ENCODE results near the gene MED20.
A peak's percentile ranks its signal among the peaks of the same experiment; 100 is the strongest.
"Not testable (repeated sequence)": the region's sequence is repeated elsewhere in the genome, so short reads cannot be mapped to it uniquely, and the experiment has no call there.

MED20 gene

GRCh38 chr6:41920921-41921711 lies at the start of gene MED20, which contains the start of gene BYSL:
MED20 (minus strand) TSS chr6:41921139; CDS start chr6:41921018, 121 bp downstream.
BYSL (plus strand) TSS chr6:41921499; CDS start chr6:41921563, 64 bp downstream.
- DNase-seq: peak; percentile 90 to 93

DNA sequence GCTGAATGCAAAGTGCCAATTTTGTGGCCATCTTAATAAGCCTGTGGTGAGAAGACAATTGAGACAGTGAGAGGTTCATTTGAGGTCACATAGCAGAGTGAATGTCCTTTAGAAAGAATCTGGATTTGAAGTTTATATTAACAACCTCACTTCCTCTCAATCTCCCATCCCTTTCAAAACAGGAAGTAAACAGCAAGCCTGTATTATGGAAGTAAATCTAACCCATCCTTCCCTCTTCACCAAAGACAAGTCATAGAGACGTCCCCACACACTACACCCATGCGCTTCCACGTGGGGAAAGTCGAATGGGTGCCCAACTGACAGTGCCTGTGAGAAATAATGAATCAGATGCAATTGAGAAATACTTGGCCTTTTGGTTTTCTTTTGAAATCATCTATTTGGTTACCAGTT lies 49.5 kb upstream of the MED20 start:
- DNase-seq: peak; percentile 50 to 56

DNA sequence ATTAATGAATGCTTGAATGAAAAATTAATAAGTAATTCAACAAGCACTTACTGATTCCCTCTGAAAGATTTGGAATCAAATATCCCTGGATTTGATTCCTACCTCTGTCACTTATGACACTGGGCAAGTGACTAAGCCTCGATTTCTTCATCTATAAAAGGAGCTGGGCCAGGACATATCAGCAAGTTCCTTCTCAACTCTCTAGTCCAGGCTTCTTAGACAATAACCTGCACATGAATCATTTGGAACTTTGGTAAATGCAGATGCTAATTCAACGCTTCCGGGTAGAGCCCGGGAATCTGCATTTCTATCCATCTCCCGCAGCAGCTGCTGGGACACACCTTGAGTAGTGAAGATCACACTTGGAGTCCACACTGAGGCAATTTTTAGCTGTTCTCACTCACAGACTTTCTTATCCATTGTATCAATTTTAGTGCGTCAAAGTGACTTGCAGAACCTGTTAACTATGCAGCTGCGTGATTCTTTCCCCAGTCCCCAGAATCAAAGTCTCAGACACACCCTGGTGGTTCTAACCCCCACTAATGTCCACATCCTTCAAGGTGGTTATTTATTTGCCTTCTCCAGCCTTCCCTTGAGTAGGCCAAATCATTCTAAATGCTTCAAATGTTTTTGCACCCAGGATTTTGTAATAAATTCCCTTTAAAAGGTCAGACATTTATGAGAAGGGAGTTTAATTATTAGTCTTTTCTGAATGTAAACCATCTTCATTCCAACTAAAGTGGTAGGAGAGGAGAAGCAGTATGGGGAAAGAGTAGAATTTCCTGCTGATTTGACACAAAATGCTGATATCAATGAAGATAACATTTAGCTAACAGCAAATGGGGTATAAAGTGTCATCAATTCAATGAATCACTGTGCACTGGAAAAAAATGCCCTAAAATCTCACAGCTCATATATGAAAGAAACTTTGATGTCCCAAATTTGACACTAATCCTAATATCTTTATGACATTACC lies 46.7 kb upstream of the MED20 start:
- no peak for DNase-seq

GRCh38 chr6:41966961-41967311 lies 46.0 kb upstream of the MED20 start:
- DNase-seq: no peak

DNA sequence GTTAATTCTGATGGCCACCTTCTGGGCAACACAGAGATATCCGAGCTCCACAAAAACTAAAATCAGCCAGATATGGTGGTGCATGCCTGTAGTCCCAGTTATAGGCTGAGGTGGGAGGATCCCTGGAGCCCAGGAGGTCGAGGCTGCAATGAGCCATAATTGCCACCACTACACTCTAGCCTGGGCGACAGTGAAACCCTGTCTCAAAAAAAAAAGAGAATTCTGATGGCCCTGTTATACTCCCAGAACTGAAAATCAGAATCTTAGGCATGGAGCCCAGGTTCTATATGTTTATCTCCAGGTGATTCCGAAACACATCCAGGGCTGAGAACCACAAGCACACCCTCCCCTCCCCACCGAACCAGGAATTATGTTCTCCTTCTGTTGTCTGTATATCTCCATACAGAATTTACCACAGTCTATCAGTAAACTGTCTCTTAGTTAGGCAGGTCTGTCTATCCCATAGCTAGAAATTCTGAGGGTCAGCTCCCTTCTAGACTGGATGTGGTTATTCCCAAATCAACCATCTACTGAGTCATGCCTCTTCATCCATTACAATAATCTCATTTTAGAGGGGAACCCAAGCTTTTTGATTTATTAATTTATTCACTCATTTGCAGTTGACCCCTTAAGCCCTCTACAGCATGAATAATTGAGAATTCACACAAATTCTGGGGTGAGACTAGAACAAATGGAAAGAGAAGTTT lies 45.4 kb upstream of the MED20 start:
- no peak for DNase-seq

DNA sequence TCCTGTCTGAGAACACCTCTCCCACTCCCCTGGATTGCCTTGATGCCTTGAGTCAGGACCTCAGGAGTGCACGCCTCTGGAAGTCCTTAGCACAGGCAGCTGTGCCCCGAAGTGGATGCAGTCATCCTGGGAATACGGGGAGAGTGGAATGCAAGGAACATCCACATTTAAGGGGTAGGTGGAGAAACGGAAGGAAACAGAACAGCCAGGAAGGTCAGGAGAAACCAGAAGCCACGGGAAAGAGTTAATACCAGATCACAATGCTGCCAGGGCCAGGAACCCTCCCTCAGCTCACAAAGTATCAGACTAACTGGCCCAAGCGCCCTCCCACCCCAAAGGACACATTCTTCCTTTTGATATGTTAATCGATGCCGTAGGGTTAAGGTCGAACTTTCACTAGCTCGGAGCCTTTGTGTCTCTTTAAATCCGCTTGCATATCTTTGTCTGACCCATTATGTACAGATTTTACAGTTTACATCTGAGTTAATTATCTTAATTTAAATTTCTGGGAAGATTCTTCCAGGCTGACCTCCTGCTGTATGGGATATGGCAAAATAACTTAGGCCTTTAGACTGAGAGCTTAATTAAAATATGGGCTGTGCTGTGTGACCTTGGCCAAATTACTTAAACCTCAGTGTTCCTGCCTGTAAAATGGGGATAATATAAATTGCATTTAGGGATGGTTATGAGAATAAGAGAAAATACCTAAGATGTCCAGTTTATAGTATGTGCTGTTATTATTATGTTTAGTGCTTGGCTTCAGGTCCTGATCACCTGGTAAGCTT lies 44.7 kb upstream of the MED20 start:
- DNase-seq: no peak

- no peak for DNase-seq
Measured at GRCh38 chr6:41964201-41964887, 43.4 kb upstream of the MED20 start.

DNA sequence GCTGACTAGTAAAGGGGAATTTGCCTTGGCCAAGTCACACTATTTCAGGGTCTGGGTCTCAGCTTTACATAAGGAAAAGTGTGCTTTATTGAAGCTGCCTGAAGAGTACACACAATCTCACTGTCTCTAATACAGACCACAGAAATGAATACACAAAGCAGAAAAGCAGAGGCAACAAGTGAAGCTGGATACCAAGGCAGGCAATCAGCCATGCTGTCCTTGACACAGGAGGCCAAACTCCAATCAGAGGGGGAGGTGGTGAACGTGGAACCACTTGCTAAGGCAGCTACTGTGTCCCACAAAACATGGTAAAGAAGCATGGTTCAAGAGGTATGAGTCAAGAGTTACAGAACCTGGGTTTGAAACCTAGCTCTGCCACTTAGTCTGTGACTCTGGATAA lies 42.4 kb upstream of the MED20 start:
- no peak for DNase-seq

DNA sequence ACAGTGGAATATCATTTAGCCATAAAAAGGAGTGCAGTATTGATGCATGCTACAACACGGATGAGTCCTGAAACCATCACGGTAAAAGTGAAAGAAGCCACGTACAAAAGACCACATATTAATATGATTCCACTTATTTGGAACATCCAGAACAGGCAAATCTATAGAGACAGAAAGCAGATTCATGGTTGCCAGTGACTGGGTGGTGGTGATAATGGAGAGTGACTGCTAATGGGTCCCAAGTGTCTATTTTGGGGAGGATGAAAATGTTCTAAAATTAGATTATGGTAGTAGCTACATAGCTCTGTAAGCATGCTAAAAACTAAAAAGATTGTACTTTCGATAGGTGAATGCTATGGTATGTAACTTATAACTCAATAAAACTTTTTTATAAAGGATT lies 39.1 kb upstream of the MED20 start:
- DNase-seq: no peak

- DNase-seq: no peak
Measured at GRCh38 chr6:41958022-41958856, 37.3 kb upstream of the MED20 start.

DNA sequence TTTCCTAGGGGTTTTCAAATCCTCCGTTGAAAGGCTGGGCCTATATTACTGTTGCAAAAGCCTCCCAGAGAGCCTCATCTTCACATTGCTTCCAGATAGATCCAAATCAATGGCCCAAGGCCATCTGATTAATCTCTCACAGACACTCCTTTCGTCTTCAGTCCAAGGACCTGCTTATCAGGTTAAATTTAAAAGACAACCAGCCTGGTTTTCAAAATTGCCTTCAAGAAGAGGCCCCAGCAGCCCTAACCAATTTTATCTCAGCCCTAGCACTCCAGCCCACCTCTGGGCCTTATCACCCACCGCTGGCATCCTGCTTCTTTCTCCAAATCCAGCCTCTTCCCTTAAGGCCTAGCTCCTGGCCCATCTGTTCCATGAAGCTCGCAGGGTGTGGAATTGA lies 36.2 kb upstream of the MED20 start:
- DNase-seq: no peak

DNA sequence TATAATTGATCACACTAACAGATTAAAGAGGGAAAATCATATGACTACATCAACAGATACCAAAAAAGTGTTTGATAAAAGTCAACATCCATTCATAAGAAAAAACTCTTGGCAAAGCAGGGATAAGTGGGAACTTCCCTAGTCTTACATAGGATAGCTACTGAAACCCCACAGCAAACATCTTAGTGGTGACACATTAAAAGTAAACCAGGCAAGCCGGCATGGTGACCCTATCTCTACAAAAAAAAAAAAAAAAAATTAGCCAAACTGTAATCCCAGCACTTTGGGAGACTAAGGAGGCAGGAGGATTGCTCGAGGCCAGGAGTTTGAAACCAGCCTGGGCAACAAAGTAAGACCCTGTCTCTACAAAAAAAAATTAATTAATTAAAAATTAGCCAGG lies 34.5 kb upstream of the MED20 start:
- no peak for DNase-seq

DNA sequence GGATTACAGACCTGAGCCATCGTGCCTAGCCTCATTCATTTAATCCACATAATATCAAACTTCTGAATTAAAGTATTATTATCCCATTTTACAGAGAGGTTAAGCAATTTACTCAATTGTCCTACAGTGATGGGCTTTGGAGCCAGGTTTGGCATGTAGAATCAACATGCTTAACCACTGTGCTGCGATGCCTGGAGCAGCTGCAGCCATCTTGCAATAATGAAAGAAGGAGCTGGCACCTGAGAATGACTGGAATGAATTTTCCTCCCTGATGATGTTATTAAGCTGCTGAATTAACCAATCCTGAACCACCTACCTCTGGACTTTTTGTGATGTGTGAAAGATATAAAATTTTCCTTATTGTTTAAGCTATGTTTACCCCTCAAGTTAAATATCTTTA lies 33.7 kb upstream of the MED20 start:
- DNase-seq: no peak

DNA sequence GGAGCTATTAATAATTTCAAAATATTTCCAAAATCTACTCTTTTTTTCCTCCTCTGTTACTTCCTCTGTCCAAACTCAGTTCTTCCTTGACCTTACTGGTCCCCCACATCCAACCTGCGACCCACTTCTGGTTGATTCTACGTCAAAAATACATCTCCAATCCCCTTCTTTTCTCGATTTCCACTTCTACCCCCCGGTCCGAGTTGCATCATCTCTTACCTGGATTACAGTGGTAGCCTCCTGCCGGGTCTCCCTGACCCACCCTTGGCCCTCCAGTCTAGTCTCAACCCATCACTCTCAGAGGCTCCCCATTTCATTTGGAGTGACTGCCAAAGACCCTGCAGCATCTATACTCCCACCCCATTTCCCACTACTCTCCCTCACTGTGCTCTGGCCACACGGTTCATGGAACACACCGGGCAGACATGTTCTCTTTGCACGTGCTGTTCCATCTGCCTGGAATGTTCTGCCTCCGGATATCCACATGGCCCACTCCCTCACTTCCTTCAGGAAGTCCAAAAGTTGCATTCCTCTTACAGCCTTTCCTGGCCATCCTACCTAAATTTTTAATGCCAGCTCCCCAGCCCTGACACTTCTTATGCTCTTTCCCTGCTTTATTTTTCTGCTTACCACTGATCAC lies 26.8 kb upstream of the MED20 start:
- DNase-seq: no peak

- no peak for DNase-seq
Measured at GRCh38 chr6:41943456-41943855, 22.5 kb upstream of the MED20 start.

GRCh38 chr6:41942882-41943281 lies 21.9 kb upstream of the MED20 start:
- DNase-seq: not testable (repeated sequence)

GRCh38 chr6:41942067-41942851 lies 21.3 kb upstream of the MED20 start:
- DNase-seq: peak in 1 of 2 experiments; percentile 12

DNA sequence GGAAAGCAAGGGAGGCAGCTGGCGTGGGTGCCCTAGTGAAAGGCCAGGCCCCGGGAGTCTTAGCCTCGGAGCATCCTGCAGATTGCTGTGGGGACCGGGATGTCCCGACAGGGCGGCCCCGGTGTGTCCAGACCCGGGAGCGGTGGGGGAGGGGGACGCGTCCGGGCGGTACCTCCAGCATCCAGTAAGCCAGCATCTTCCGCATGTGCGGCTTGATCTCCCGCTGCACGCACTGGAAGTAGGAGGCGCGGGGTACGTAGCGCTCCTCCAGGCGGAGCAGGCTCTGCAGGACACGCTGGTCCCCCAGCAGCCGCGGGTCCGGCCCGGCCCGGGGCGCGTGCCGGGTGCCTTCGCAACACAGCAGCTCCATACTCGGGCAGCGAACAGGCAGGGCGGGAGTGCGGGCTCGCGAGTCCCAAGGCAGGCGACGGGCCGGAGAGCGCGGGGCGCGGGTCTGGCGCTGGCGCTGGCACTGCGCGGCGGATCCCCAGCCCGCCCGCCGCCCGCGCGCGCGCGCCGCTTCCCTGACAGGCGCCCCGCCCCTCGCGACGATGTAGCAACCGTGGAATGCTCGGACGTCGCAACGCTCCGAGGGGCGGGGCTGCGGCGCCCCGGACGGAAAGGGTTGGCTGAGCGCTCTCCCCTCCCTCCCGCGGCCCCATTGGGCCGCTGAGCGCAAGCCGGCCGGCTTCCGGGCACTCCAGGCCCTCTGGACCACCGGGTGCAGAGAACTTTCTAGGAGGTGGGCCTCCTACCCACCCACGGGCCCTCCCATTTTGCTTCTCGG lies 20.5 kb upstream of the MED20 start, which contains the start of gene CCND3:
TSS of gene CCND3 (minus strand) at position 529 of the 787 bp plus-strand sequence. CDS start at position 370, 159 bp downstream.
- peak; percentile 72 to 76 for DNase-seq
